HG02623 (cell line): Measurements from ENCODE around the gene RNF182.
"Not testable (repeated sequence)": the region's sequence is repeated elsewhere in the genome, so short reads cannot be mapped to it uniquely, and the experiment has no call there.

Experiments used
- ATAC-seq: cut with Tn5 transposase; IDR thresholded peaks from one replicate; pipeline ENCODE4 v1.9.1; 2021; ENCODE audit warnings: moderate library complexity; ENCODE audit not compliant: unreplicated experiment

The RNF182 gene

DNA sequence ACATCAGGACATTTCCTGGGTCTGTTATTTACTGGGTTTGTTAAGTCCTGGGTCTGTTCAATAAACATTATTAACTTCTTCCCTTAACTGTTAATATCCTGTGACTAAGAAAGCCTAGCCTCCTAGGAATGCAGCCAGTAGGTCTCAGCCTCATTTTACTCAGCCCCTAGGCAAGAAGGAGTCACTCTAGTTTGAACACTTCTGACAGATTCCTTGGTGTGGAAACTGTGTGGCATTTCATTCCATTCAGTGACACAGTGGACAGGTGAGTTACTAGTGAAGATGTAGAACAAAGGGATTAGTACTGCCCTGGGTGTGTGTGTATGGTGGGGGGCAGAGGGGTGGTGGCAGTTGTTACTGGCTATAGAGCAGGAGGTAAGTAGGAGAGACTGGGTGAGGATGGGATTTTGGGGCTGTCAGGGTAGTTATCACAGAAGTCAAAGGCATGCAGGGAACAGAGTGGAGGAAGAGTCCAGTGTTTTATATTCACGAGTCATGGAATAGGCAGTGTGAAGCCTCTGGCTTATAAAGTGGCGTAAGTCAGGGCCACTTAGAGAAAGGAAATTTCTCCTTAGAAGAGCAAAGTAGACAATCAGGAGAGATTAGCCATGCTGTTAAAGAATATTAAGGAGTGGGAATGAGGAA, 28.4 kb downstream of the RNF182 start:
- ATAC-seq = no peak

DNA sequence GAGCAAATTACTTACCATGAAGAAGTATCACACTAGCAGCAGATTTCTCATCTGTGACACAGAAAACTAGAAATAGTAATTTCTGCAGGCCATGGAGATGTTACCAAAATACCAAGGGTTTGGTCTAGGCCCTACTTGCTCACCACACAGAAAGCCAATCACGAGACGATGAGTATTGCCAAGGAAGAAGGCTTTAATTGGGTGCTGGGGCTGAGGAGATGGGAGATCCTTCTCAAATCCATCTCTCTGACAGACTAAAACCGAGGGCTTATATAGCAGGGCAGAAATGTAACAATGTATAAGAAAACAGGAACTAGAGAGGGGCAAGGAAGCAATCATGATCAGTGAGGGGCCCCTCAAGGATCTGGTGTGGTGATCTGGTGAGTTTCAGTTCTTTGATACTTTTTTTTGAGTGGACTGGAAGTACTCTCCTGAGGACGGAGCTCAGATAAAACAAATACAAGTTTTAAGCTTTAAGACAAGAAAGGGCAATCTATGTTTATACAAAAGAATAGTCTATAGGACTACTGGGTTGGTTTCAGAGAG, 40.9 kb downstream of the RNF182 start:
- no peak for ATAC-seq

GRCh38 chr6:13971303-13971702, 46.6 kb downstream of the RNF182 start:
- ATAC-seq = no peak

DNA sequence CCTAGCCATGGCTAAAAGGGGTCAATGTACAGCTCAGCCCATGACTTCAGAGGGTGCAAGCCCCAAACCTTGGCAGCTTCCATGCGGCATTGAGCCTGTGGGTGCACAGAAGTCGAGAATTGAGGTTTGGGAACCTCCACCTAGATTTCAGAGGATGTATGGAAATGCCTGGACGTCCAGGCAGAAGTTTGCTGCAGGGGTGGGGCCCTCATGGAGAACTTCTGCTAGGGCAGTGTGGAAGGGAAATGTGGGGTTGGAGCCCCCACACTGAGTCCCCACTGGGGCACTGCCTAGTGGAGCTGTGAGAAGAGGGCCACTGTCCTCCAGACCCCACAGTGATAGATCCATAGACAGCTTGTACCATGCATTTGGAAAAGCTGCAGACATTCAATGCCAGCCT, 47.9 kb downstream of the RNF182 start:
- ATAC-seq = not testable (repeated sequence)

- not testable (repeated sequence) for ATAC-seq
Observed at GRCh38 chr6:13973422-13973821, 48.7 kb downstream of the RNF182 start.

DNA sequence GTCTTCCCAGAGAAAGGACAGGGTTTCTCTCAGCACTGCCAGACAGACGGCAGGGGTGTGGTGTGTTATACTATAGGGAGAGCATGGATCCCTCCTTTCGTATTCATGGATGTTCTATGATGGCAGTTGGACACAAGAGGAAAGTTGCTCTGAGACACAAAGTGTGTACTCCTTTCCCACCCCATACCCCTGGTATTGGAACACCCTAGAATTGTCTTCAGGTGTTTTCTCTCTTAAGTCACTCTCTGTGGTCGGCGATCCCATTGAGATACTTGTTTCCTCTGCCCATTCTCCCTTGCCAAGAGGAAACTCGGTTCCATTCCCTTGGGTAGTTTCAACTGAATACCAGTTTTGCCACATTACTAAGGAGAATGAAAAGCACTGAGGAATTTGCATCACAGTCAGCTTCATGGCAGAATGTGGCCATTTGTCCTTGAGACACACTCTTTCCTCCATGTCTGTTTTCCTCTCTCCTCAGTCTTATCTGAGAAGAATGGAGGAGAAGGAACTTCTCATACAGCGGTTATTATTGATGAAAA, 53.4 kb downstream of the RNF182 start:
- ATAC-seq = no peak

DNA sequence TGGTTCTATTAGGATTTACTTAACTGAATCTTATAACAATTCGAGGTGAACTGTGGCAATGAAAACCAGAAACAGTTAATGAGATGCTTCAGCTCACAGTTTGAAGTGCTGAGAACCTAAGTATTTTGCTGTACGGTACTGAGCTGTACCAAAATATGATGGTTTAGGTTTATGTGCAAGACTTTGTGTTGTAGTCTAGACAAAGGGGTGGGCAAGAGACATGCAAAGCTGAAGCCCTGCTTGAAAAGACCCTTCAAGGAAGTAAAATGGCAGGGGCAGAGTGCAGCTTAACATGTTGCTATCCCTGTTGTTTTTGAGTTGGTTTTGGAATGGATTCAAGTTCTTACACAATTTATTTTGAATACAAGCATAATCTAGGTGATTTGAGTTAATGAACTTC, 54.0 kb downstream of the RNF182 start:
- ATAC-seq = no peak

DNA sequence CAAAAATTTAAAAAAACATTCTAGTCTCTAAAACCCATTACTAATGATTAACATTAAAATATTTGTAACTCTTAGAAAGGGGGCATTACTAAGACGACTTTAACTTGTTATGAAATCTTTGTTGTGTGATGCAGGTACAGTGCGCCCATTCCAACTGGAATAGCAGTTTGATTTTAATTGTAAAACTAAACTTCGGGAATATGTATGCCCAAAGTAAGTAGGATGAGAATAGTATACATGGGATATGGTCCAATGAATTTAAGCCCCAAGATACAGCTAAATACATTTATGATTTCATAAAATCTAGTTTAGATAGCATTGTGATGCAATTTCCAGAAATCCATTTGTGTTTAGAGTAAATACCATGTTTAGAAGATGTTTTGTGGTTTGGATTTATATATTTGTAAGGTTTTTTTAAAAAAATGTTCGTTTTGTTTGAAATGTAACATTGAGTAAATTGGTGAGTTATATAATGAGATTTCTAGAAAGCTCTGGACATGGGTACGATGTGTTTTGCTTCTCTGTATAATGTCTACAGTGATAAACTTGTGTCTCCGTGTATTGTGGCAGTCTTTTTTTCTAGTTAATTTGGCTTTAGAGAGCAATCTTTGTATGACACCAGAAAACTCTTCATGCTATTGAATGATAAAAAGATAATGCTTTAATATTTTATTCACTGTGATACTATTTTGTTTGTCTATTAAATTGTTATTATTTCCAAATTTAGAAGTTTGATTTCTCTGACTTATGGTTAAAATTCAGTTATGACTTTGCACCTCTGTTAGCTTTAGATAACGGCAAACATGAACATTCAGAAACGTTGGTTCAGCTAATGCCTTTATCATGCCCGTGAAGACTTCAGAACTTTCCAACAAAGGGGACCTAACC, 54.8 kb downstream of the RNF182 start:
- no peak for ATAC-seq

DNA sequence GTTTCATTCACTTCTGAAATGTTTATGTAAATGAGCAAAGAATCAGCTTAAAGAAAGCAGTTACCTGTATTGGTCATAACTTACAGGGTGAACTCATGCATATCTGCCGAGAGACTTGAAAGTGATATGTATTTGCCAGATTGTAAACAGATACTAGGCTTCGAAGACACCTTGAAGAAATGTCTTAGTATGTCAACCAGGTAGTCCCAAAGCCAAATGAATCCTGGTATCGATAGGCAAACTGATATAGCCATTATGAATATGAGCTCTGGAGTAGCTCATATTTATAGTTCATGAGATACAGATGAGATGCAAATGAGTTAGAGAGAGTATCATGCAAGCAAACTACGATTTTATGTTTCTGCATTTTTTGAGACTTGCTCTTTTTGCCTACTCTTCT, 55.8 kb downstream of the RNF182 start:
- ATAC-seq = no peak

- no peak for ATAC-seq
Observed at GRCh38 chr6:13985663-13986325, 61.0 kb downstream of the RNF182 start.

GRCh38 chr6:13986700-13987399, 62.1 kb downstream of the RNF182 start:
- ATAC-seq = no peak

- no peak for ATAC-seq
Observed at GRCh38 chr6:13987400-13987865, 62.7 kb downstream of the RNF182 start.

DNA sequence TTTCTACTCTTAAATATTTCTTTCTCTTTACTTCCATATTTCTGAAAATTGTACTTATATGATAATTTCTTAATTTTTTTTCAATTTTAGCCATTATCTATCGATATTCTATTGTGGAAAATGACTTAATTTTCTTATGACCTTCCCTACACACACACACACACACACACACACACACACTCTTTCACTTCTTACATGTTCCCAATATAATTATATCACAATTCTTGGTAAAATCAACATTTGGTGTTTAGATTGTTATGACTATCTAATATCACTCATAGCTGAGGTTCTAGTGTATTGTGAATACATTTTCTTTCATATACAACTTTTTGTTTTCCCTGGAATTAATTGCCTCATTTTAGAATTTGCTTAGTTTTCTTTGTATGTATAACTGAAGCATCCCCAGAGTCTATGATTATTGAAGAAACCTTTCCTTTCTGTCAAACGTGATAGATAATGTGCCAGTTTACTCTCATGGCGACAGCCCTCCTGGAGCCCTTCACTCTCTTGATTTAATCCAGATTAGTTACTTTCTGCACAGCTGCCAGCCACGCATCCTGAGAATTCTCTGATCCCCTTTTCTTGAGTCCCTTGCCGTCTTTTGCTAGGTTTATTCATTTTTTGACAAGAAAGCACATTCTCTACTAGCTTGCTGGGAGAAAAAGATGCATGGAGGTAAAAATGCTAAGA, 63.4 kb downstream of the RNF182 start:
- ATAC-seq = no peak

DNA sequence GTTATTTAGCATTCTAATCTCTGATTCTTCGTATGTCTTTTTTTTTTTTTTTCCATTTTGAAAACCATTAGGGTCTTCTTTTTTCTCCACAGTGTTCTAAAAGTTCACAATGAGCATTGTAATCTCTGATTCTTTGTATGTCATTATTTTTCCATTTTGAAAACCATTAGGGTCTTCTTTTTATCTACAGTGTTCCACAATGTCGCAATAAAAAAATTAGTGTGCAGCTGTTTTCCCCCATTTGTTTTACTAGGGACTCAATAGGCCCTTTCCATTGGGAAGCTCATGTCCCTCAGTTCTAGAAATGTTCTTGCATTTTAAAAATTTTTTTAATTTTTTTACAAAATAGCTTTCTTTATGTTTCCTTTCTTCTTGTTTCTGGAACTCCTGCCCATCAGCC, 64.2 kb downstream of the RNF182 start:
- ATAC-seq = no peak

- ATAC-seq = no peak
Observed at GRCh38 chr6:13989496-13990144, 64.9 kb downstream of the RNF182 start.

DNA sequence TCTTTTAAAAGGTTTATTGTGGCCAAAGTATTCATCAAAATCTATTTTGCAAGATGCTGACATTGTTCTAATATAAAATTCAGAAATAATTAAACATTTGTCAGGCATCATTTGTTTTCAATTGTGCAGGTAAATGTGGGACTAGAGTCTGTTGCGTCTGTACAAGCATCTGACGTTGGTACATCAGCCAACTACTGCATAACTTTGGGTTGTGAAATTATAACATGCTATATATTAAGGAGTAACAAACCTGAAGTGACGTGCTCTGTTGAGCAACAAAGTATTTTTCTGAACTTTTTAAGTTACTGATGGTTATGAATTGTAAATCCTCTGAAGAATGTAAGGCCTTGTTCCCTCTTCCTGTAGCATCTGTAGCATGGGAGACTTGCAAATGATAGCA, 66.0 kb downstream of the RNF182 start:
- ATAC-seq = no peak

DNA sequence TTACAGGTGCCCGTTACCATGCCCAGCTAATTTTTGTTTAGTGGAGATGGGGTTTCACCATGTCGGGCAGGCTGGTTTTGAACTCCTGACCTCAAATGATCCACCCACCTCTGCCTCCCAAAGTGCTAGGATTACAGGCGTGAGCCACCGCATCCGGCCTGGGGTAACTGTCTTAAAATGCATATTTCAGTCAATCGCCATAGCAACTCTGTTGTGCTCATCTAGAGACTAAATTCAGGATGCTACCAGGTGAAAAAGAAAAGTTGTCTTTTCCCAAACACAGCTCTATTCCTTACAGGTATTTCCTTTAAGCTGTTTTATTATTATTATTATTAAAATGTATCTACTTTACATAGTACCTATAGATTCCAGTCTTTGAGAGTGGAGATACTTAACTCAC, 66.6 kb downstream of the RNF182 start:
- no peak for ATAC-seq

DNA sequence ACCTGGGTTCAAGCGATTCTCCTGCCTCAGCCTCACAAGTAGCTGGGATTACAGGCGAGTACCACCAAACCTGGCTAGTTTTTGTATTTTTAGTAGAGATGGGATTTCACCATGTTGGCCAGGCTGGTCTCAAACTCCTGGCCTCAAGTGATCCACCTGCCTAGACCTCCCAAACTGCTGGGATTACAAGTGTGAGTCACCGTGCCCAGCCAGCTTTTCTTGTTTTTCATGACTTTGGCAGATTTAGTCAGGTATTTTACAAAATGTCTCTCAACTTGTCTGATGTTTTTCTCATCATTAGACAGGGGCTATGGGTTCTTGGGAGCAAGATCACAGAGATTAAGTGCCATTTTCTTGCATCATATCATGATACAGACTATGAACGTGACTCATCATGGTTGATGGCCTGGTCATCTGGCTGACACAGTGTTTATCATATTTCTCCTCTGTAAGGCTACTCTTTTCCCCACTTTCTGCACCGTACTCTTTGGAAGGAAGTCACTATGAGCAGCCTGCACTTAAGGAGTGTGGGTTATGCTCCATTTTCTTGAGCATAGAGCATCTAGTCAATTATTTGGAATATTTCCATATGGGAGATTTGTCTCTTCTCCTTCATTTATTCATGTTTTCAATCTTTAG, 67.8 kb downstream of the RNF182 start:
- ATAC-seq = no peak

GRCh38 chr6:13993416-13993815, 68.7 kb downstream of the RNF182 start:
- no peak for ATAC-seq
